HEK293 (cell line): ENCODE results near the gene LAYN.

Experiments
- CTCF ChIA-PET: fragments of 350-600 bp; formaldehyde crosslinking; extraction: SDS; loops from one replicate; lab custom pipeline; 2021; ENCODE audit warnings: antibody characterized with exemption; lab: Yijun Ruan, JAX
- POLR2A ChIA-PET: fragments of 300-600 bp; formaldehyde crosslinking; extraction: SDS; loops from one replicate; lab custom pipeline; 2020; ENCODE audit warnings: antibody characterized with exemption, inconsistent platforms; lab: Yijun Ruan, JAX
- H3K27ac ChIP-seq: fragments of 200-500 bp; sonication (Bioruptor generic); 2 replicates; pipeline ENCODE4 v1.5.1; 2014; ENCODE audit warnings: low read depth, low read length, control low read depth, inconsistent platforms; ENCODE audit errors: extremely low read depth
- H3K36me3 ChIP-seq, 2 experiments: fragments of 200-500 bp in 1 of 2; sonication (Bioruptor generic) in 1 of 2; 1 replicate in 1 of 2; 2 replicates in 1 of 2; pipeline ENCODE4 v1.5.1; 2014 to 2017; ENCODE audit warnings: inconsistent platforms in 2 of 2, low read length in 2 of 2; ENCODE audit not compliant: control insufficient read depth in 2 of 2, insufficient read depth in 1 of 2
- H3K4me1 ChIP-seq: fragments of 200-500 bp; sonication (Bioruptor generic); 2 replicates; pipeline ENCODE4 v1.5.1; 2014; ENCODE audit warnings: mild to moderate bottlenecking, low read length, inconsistent platforms; ENCODE audit not compliant: control insufficient read depth, insufficient read depth
- H3K4me3 ChIP-seq: 2 replicates; pipeline ENCODE4 v1.5.1; 2011; ENCODE audit warnings: low read depth, mild to moderate bottlenecking, control low read depth, low read length, moderate library complexity
- H3K9me3 ChIP-seq: fragments of 200-500 bp; sonication (Bioruptor generic); 2 replicates; pipeline ENCODE4 v1.5.1; 2014; ENCODE audit warnings: low read depth, low read length, inconsistent platforms; ENCODE audit not compliant: control insufficient read depth, insufficient read depth
- BCL11A ChIP-seq: fragments of 450-650 bp; formaldehyde crosslinking; IDR thresholded peaks from 2 replicates; pipeline ENCODE4 v1.5.1; 2016; ENCODE audit warnings: low read depth, missing biosample characterization, missing genetic modification characterization
- BCL6B ChIP-seq: fragments of 450-650 bp; formaldehyde crosslinking; IDR thresholded peaks from 2 replicates; pipeline ENCODE4 v1.5.1; 2017; ENCODE audit warnings: missing biosample characterization, missing genetic modification characterization
- EGR2 ChIP-seq: fragments of 450-650 bp; formaldehyde crosslinking; IDR thresholded peaks from 2 replicates; pipeline ENCODE4 v1.5.1; 2016; ENCODE audit warnings: low read depth, missing biosample characterization, missing genetic modification characterization
- KLF16 ChIP-seq: fragments of 450-650 bp; formaldehyde crosslinking; IDR thresholded peaks from 2 replicates; pipeline ENCODE4 v1.5.1; 2017; ENCODE audit warnings: missing biosample characterization, missing genetic modification characterization
- OSR2 ChIP-seq: fragments of 450-650 bp; formaldehyde crosslinking; IDR thresholded peaks from 2 replicates; pipeline ENCODE4 v1.5.1; 2016; ENCODE audit warnings: missing biosample characterization, missing genetic modification characterization
- PBX3 ChIP-seq: sonication (generic); formaldehyde crosslinking; IDR thresholded peaks from 2 replicates; pipeline ENCODE4 v1.8.1; 2022; ENCODE audit warnings: mild to moderate bottlenecking, moderate library complexity, missing genetic modification reagents
- PRDM10 ChIP-seq: fragments of 450-650 bp; formaldehyde crosslinking; IDR thresholded peaks from 2 replicates; pipeline ENCODE4 v1.5.1; 2016; ENCODE audit warnings: missing biosample characterization, missing genetic modification characterization
- SP3 ChIP-seq: fragments of 450-650 bp; formaldehyde crosslinking; IDR thresholded peaks from 2 replicates; pipeline ENCODE4 v1.5.1; 2016; ENCODE audit warnings: missing biosample characterization, missing genetic modification characterization
- ZBTB17 ChIP-seq: fragments of 450-650 bp; formaldehyde crosslinking; IDR thresholded peaks from 2 replicates; pipeline ENCODE4 v1.5.1; 2016; ENCODE audit warnings: missing biosample characterization, missing genetic modification characterization
- ZBTB26 ChIP-seq: fragments of 450-650 bp; formaldehyde crosslinking; optimal IDR thresholded peaks from 2 replicates; pipeline ENCODE3; 2016; ENCODE audit warnings: missing biosample characterization, mild to moderate bottlenecking, missing genetic modification characterization
- ZFHX2 ChIP-seq: fragments of 450-650 bp; formaldehyde crosslinking; conservative IDR thresholded peaks from 2 replicates; pipeline ENCODE4 v1.5.1; 2016; ENCODE audit warnings: missing biosample characterization, missing genetic modification characterization
- ZIC2 ChIP-seq: fragments of 450-650 bp; formaldehyde crosslinking; IDR thresholded peaks from 2 replicates; pipeline ENCODE4 v1.5.1; 2016; ENCODE audit warnings: missing biosample characterization, missing genetic modification characterization
- ZNF121 ChIP-seq: fragments of 450-650 bp; formaldehyde crosslinking; IDR thresholded peaks from 2 replicates; pipeline ENCODE4 v1.5.1; 2016; ENCODE audit warnings: missing biosample characterization, missing genetic modification characterization
- ZNF239 ChIP-seq: fragments of 450-650 bp; formaldehyde crosslinking; IDR thresholded peaks from 2 replicates; pipeline ENCODE4 v1.5.1; 2016; ENCODE audit warnings: missing biosample characterization, missing genetic modification characterization
- ZNF366 ChIP-seq: fragments of 450-650 bp; formaldehyde crosslinking; conservative IDR thresholded peaks from 2 replicates; pipeline ENCODE4 v1.5.1; 2016; ENCODE audit warnings: missing biosample characterization, missing genetic modification characterization
- ZNF433 ChIP-seq: fragments of 450-650 bp; formaldehyde crosslinking; IDR thresholded peaks from 2 replicates; pipeline ENCODE4 v1.5.1; 2016; ENCODE audit warnings: missing biosample characterization, missing genetic modification characterization, low read depth
- ZNF48 ChIP-seq: fragments of 450-650 bp; formaldehyde crosslinking; IDR thresholded peaks from 2 replicates; pipeline ENCODE4 v1.5.1; 2016; ENCODE audit warnings: missing biosample characterization, missing genetic modification characterization
- ZNF555 ChIP-seq: fragments of 450-650 bp; formaldehyde crosslinking; conservative IDR thresholded peaks from 2 replicates; pipeline ENCODE4 v1.5.1; 2017; ENCODE audit warnings: missing biosample characterization, mild to moderate bottlenecking, missing genetic modification characterization, inconsistent platforms
- ZNF560 ChIP-seq: fragments of 450-650 bp; formaldehyde crosslinking; IDR thresholded peaks from 2 replicates; pipeline ENCODE4 v1.5.1; 2017; ENCODE audit warnings: missing biosample characterization, missing genetic modification characterization, borderline replicate concordance
- ZNF561 ChIP-seq: fragments of 450-650 bp; IDR thresholded peaks from 2 replicates; pipeline ENCODE4 v1.5.1; 2018; ENCODE audit warnings: missing biosample characterization, missing genetic modification characterization, borderline replicate concordance
- ZNF600 ChIP-seq: fragments of 450-650 bp; formaldehyde crosslinking; IDR thresholded peaks from 2 replicates; pipeline ENCODE4 v1.5.1; 2016; ENCODE audit warnings: missing biosample characterization, missing genetic modification characterization
- ZNF639 ChIP-seq: fragments of 450-650 bp; formaldehyde crosslinking; IDR thresholded peaks from 2 replicates; pipeline ENCODE4 v1.5.1; 2016; ENCODE audit warnings: missing biosample characterization, missing genetic modification characterization
- ZNF670 ChIP-seq: fragments of 450-650 bp; formaldehyde crosslinking; IDR thresholded peaks from 2 replicates; pipeline ENCODE4 v1.5.1; 2016; ENCODE audit warnings: missing biosample characterization, missing genetic modification characterization, low read depth
- ZNF707 ChIP-seq: fragments of 450-650 bp; formaldehyde crosslinking; IDR thresholded peaks from 2 replicates; pipeline ENCODE4 v1.5.1; 2016; ENCODE audit warnings: missing biosample characterization, missing genetic modification characterization
- ZNF830 ChIP-seq: fragments of 450-650 bp; IDR thresholded peaks from 2 replicates; pipeline ENCODE4 v1.5.0; 2018; ENCODE audit warnings: missing biosample characterization, missing genetic modification characterization, low read depth, mild to moderate bottlenecking, moderate library complexity
- ZSCAN23 ChIP-seq: fragments of 450-650 bp; formaldehyde crosslinking; IDR thresholded peaks from 2 replicates; pipeline ENCODE4 v1.5.1; 2016; ENCODE audit warnings: missing biosample characterization, missing genetic modification characterization
- ZSCAN30 ChIP-seq: fragments of 450-650 bp; IDR thresholded peaks from 2 replicates; pipeline ENCODE4 v1.5.1; 2018; ENCODE audit warnings: missing biosample characterization, mild to moderate bottlenecking, missing genetic modification characterization, moderate library complexity

Gene LAYN

GRCh38 chr11:111541254-111542061 lies 938 bp downstream of the LAYN start:
- Histone ChIP-seq H3K4me1 (no peaks in the 10 kb centered on the region), H3K27ac (no peak overlapping the region; the same call in 1 of the 2 replicates), H3K36me3 (peaks cover 0 to 28% of the 10 kb centered on the region in 2 experiments; a peak in 1 of 3 replicates), H3K4me3 (peak overlapping the region; percentile 42), H3K9me3 (no peaks in the 10 kb centered on the region)
- POLR2A ChIA-PET = no interaction called here
- CTCF ChIA-PET = interaction anchor here (1.4 kb wide), 1 partner anchor 23 kb away, joined by 4 read pairs; no protein-coding TSS in a partner anchor
- TF ChIP-seq OSR2 (tag by site-specific recombination) = no peak
- peak; percentile 72 for TF ChIP-seq ZIC2 (tag by site-specific recombination)
- no peak for TF ChIP-seq ZSCAN23 (tag by site-specific recombination)
- peak; percentile 44 for TF ChIP-seq SP3
- TF ChIP-seq ZNF121 (tag by site-specific recombination) = no peak
- 0 out of 2 replicates have a peak, but pooled peaks have one; percentile 15 for TF ChIP-seq ZNF561 (tag by site-specific recombination)
- TF ChIP-seq ZNF555 (tag by site-specific recombination) = no peak
- no peak for TF ChIP-seq ZNF239 (tag by site-specific recombination)
- no peak for TF ChIP-seq ZNF560 (tag by site-specific recombination)
- 0 out of 2 replicates have a peak, but pooled peaks have one; percentile 39 for TF ChIP-seq EGR2
- 0 out of 2 replicates have a peak, but pooled peaks have one; percentile 19 for TF ChIP-seq KLF16 (tag by site-specific recombination)
- no peak for TF ChIP-seq ZNF707 (tag by site-specific recombination)
- TF ChIP-seq PRDM10 = no peak
- no peak for TF ChIP-seq ZNF670 (tag by site-specific recombination)
- TF ChIP-seq ZNF48 (tag by site-specific recombination) = no peak
- no peak for TF ChIP-seq ZNF830 (tag by site-specific recombination)
- no peak for TF ChIP-seq ZNF433 (tag by site-specific recombination)
- no peak for TF ChIP-seq ZNF639 (tag by site-specific recombination)
- TF ChIP-seq ZBTB26 = no peak
- peak; percentile 41 for TF ChIP-seq ZFHX2 (tag by site-specific recombination)
- no peak for TF ChIP-seq BCL11A (tag by site-specific recombination)
- no peak for TF ChIP-seq PBX3 (CRISPR knock-in tag)
- no peak for TF ChIP-seq ZSCAN30 (tag by site-specific recombination)
- no peak for TF ChIP-seq BCL6B
- TF ChIP-seq ZNF600 (tag by site-specific recombination) = peak; percentile 12; the same call in 1 of the 2 replicates
- TF ChIP-seq ZBTB17 (tag by site-specific recombination) = no peak
- no peak for TF ChIP-seq ZNF366 (tag by site-specific recombination)
